HG03175 (cell line): ENCODE data around the gene MYOM1.
"Not testable (repeated sequence)": the region's sequence is repeated elsewhere in the genome, so short reads cannot be mapped to it uniquely, and the experiment has no call there.

Source experiments
- ATAC-seq: cut with Tn5 transposase; IDR thresholded peaks from one replicate; pipeline ENCODE4 v1.9.1; 2021; ENCODE audit warnings: mild to moderate bottlenecking, moderate library complexity; ENCODE audit not compliant: unreplicated experiment

Gene MYOM1

GRCh38 chr18:3041843-3042242, 177.9 kb downstream of the MYOM1 start:
- no peak for ATAC-seq

- no peak for ATAC-seq
These were observed 178.9 kb downstream of the MYOM1 start for GRCh38 chr18:3040881-3041280.

GRCh38 chr18:3040173-3040572, 179.6 kb downstream of the MYOM1 start:
- no peak for ATAC-seq

GRCh38 chr18:3037423-3037915, 182.3 kb downstream of the MYOM1 start:
- peak; percentile 95 for ATAC-seq

- no peak for ATAC-seq
These were observed 183.7 kb downstream of the MYOM1 start for GRCh38 chr18:3036108-3036507.

GRCh38 chr18:3035635-3036034, 184.1 kb downstream of the MYOM1 start:
- ATAC-seq: no peak

- no peak for ATAC-seq
These were observed 187.0 kb downstream of the MYOM1 start for GRCh38 chr18:3032721-3033120.

GRCh38 chr18:3029215-3029952, 190.4 kb downstream of the MYOM1 start:
- no peak for ATAC-seq

- not testable (repeated sequence) for ATAC-seq
These were observed 191.7 kb downstream of the MYOM1 start for GRCh38 chr18:3028115-3028514.

GRCh38 chr18:3027370-3027891, 192.3 kb downstream of the MYOM1 start:
- no peak for ATAC-seq

- no peak for ATAC-seq
These were observed 194.2 kb downstream of the MYOM1 start for GRCh38 chr18:3025544-3025943.

GRCh38 chr18:3023603-3024002, 196.2 kb downstream of the MYOM1 start:
- ATAC-seq: not testable (repeated sequence)
